HEK293 (cell line): ENCODE measurements around the gene ASXL2.
A peak's percentile ranks its signal among the peaks of the same experiment; 100 is the strongest.

Experiments
- CTCF ChIA-PET: fragments of 350-600 bp; formaldehyde crosslinking; extraction: SDS; loops from one replicate; lab custom pipeline; 2021; ENCODE audit warnings: antibody characterized with exemption; lab: Yijun Ruan, JAX
- POLR2A ChIA-PET: fragments of 300-600 bp; formaldehyde crosslinking; extraction: SDS; loops from one replicate; lab custom pipeline; 2020; ENCODE audit warnings: antibody characterized with exemption, inconsistent platforms; lab: Yijun Ruan, JAX
- H3K27ac ChIP-seq: fragments of 200-500 bp; sonication (Bioruptor generic); 2 replicates; pipeline ENCODE4 v1.5.1; 2014; ENCODE audit warnings: low read depth, low read length, control low read depth, inconsistent platforms; ENCODE audit errors: extremely low read depth
- H3K36me3 ChIP-seq, 2 experiments: fragments of 200-500 bp in 1 of 2; sonication (Bioruptor generic) in 1 of 2; 1 replicate in 1 of 2; 2 replicates in 1 of 2; pipeline ENCODE4 v1.5.1; 2014 to 2017; ENCODE audit warnings: inconsistent platforms in 2 of 2, low read length in 2 of 2; ENCODE audit not compliant: control insufficient read depth in 2 of 2, insufficient read depth in 1 of 2
- H3K4me1 ChIP-seq: fragments of 200-500 bp; sonication (Bioruptor generic); 2 replicates; pipeline ENCODE4 v1.5.1; 2014; ENCODE audit warnings: mild to moderate bottlenecking, low read length, inconsistent platforms; ENCODE audit not compliant: control insufficient read depth, insufficient read depth
- H3K4me3 ChIP-seq: 2 replicates; pipeline ENCODE4 v1.5.1; 2011; ENCODE audit warnings: low read depth, mild to moderate bottlenecking, control low read depth, low read length, moderate library complexity
- H3K9me3 ChIP-seq: fragments of 200-500 bp; sonication (Bioruptor generic); 2 replicates; pipeline ENCODE4 v1.5.1; 2014; ENCODE audit warnings: low read depth, low read length, inconsistent platforms; ENCODE audit not compliant: control insufficient read depth, insufficient read depth
- KLF16 ChIP-seq: fragments of 450-650 bp; formaldehyde crosslinking; IDR thresholded peaks from 2 replicates; pipeline ENCODE4 v1.5.1; 2017; ENCODE audit warnings: missing biosample characterization, missing genetic modification characterization
- MEIS1 ChIP-seq: sonication (generic); formaldehyde crosslinking; IDR thresholded peaks from 2 replicates; pipeline ENCODE4 v1.8.1; 2022; ENCODE audit warnings: missing genetic modification reagents, mild to moderate bottlenecking, borderline replicate concordance
- SP7 ChIP-seq: fragments of 450-650 bp; formaldehyde crosslinking; IDR thresholded peaks from 2 replicates; pipeline ENCODE4 v1.5.1; 2016; ENCODE audit warnings: missing biosample characterization, missing genetic modification characterization
- ZFP37 ChIP-seq: fragments of 450-650 bp; formaldehyde crosslinking; IDR thresholded peaks from 2 replicates; pipeline ENCODE4 v1.5.1; 2016; ENCODE audit warnings: missing biosample characterization, missing genetic modification characterization
- ZFP69B ChIP-seq: fragments of 450-650 bp; formaldehyde crosslinking; IDR thresholded peaks from 2 replicates; pipeline ENCODE4 v1.5.1; 2016; ENCODE audit warnings: missing biosample characterization, missing genetic modification characterization
- ZNF184 ChIP-seq: fragments of 450-650 bp; IDR thresholded peaks from 2 replicates; pipeline ENCODE4 v1.5.1; 2018; ENCODE audit warnings: missing biosample characterization, mild to moderate bottlenecking, missing genetic modification characterization
- ZNF202 ChIP-seq: fragments of 450-650 bp; formaldehyde crosslinking; IDR thresholded peaks from 2 replicates; pipeline ENCODE4 v1.5.1; 2016; ENCODE audit warnings: missing biosample characterization, missing genetic modification characterization, borderline replicate concordance
- ZNF223 ChIP-seq: fragments of 450-650 bp; formaldehyde crosslinking; IDR thresholded peaks from 2 replicates; pipeline ENCODE4 v1.5.1; 2016; ENCODE audit warnings: missing biosample characterization, missing genetic modification characterization
- ZNF274 ChIP-seq, 2 experiments: fragments of 200-500 bp in 1 of 2; fragments of 450-650 bp in 1 of 2; sonication (Bioruptor generic) in 1 of 2; formaldehyde crosslinking in 1 of 2; IDR thresholded peaks; 2 replicates each; pipeline versions ENCODE4 v1.5.1 to v1.6.1; 2014 to 2016; ENCODE audit warnings: borderline replicate concordance in 1 of 2, inconsistent platforms in 1 of 2, low read length in 1 of 2, missing biosample characterization in 1 of 2, missing genetic modification characterization in 1 of 2
- ZNF311 ChIP-seq: fragments of 450-650 bp; formaldehyde crosslinking; IDR thresholded peaks from 2 replicates; pipeline ENCODE4 v1.5.1; 2017; ENCODE audit warnings: missing biosample characterization, missing genetic modification characterization, borderline replicate concordance
- ZNF341 ChIP-seq: fragments of 450-650 bp; formaldehyde crosslinking; IDR thresholded peaks from 2 replicates; pipeline ENCODE4; 2016; ENCODE audit warnings: low read depth, missing biosample characterization, missing genetic modification characterization
- ZNF488 ChIP-seq: fragments of 450-650 bp; formaldehyde crosslinking; IDR thresholded peaks from 2 replicates; pipeline ENCODE4 v1.5.1; 2016; ENCODE audit warnings: missing biosample characterization, missing genetic modification characterization
- ZNF571 ChIP-seq: fragments of 450-650 bp; formaldehyde crosslinking; IDR thresholded peaks from 2 replicates; pipeline ENCODE4 v1.5.0; 2017; ENCODE audit warnings: missing biosample characterization, missing genetic modification characterization
- ZNF580 ChIP-seq: fragments of 450-650 bp; formaldehyde crosslinking; IDR thresholded peaks from 2 replicates; pipeline ENCODE4 v1.5.1; 2016; ENCODE audit warnings: missing biosample characterization, missing genetic modification characterization
- ZNF692 ChIP-seq: fragments of 450-650 bp; formaldehyde crosslinking; IDR thresholded peaks from 2 replicates; pipeline ENCODE4 v1.5.1; 2016; ENCODE audit warnings: missing biosample characterization, missing genetic modification characterization
- ZNF777 ChIP-seq: fragments of 450-650 bp; formaldehyde crosslinking; IDR thresholded peaks from 2 replicates; pipeline ENCODE4 v1.5.1; 2017; ENCODE audit warnings: missing biosample characterization, missing genetic modification characterization, borderline replicate concordance

ASXL2 gene

GRCh38 chr2:25794544-25795276 is 83.6 kb downstream of the ASXL2 start:
- H3K4me1 ChIP-seq, result no peaks in the 10 kb centered on the region
- POLR2A ChIA-PET, result no interaction called here
- no peak overlapping the region for H3K27ac ChIP-seq
- peaks cover 7 to 21% of the 10 kb centered on the region in 2 experiments; a peak in 2 of 3 replicates for H3K36me3 ChIP-seq
- no peak overlapping the region for H3K4me3 ChIP-seq
- CTCF ChIA-PET, result interaction anchor here (0.6 to 1.2 kb wide), 4 partner anchors 57 to 217 kb away, joined by 3 read pairs; no protein-coding TSS in a partner anchor
- no peak for TF ChIP-seq ZNF274 (IDR thresholded peaks at IDR 0.05; ENCODE audit: low read length)
- no peak for TF ChIP-seq ZNF274 (tag by site-specific recombination; IDR thresholded peaks at IDR 0.05; ENCODE audit: borderline replicate concordance)
- no peak for TF ChIP-seq ZNF341
- no peak for TF ChIP-seq ZFP69B (tag by site-specific recombination)
- no peak for TF ChIP-seq ZNF571 (tag by site-specific recombination)
- TF ChIP-seq SP7 (tag by site-specific recombination), result 0 out of 2 replicates have a peak, but pooled peaks have one; percentile 20
- TF ChIP-seq ZNF777 (tag by site-specific recombination), result no peak
- no peaks in the 10 kb centered on the region for H3K9me3 ChIP-seq

GRCh38 chr2:25790074-25790790 is 88.1 kb downstream of the ASXL2 start:
- Histone ChIP-seq H3K9me3 (no peaks in the 10 kb centered on the region), H3K27ac (no peak overlapping the region), H3K36me3 (peaks cover 0 to 3% of the 10 kb centered on the region in 2 experiments; a peak in 2 of 3 replicates), H3K4me1 (no peaks in the 10 kb centered on the region)
- POLR2A ChIA-PET, result no interaction called here
- CTCF ChIA-PET, result interaction anchor here (0.6 kb wide), 2 partner anchors 29 to 90 kb away, joined by 3 to 4 read pairs; no protein-coding TSS in a partner anchor
- TF ChIP-seq ZNF488, result no peak
- TF ChIP-seq ZNF223 (tag by site-specific recombination), result no peak
- TF ChIP-seq ZNF202 (tag by site-specific recombination), result no peak
- TF ChIP-seq ZNF692 (tag by site-specific recombination), result no peak
- TF ChIP-seq KLF16 (tag by site-specific recombination), result no peak
- TF ChIP-seq, all 188 proteins: peak for 0
- no peak overlapping the region for H3K4me3 ChIP-seq

- H3K36me3 ChIP-seq, result peaks cover 0 to 3% of the 10 kb centered on the region in 2 experiments; a peak in 2 of 3 replicates
- POLR2A ChIA-PET, result no interaction called here
- CTCF ChIA-PET, result interaction anchor here (0.8 kb wide), 1 partner anchor 219 kb away, joined by 3 read pairs; no protein-coding TSS in a partner anchor
- H3K4me1 ChIP-seq, result no peaks in the 10 kb centered on the region
- TF ChIP-seq ZFP37 (tag by site-specific recombination) (no peak), ZNF580 (tag by site-specific recombination) (no peak), ZNF311 (no peak), ZNF184 (no peak), MEIS1 (no peak)
- H3K9me3 ChIP-seq, result no peaks in the 10 kb centered on the region
- H3K27ac ChIP-seq, result no peak overlapping the region
- no peak overlapping the region for H3K4me3 ChIP-seq
Observed at GRCh38 chr2:25788457-25788856, 89.8 kb downstream of the ASXL2 start.
